Activated B cell treated with CpG ODN at 0.5 μM for 24 hours (primary cell): Measurements from ENCODE around the gene ZNF324B. TPM values are rescaled to one million over a fixed set of nuclear protein-coding genes. Genes with fewer than 3 reads are reported as not detected.

Experiments used
- ATAC-seq: fragments of 200-7000 bp; cut with Tn5 transposase; one replicate; pipeline ENCODE4 v1.10.0; 2021; ENCODE audit warnings: low read depth, mild to moderate bottlenecking, moderate library complexity
- CTCF ChIA-PET: fragments of 350-600 bp; sonication (Branson Sonifier 250); formaldehyde crosslinking; loops from one replicate; lab custom pipeline; 2021; ENCODE audit warnings: antibody characterized with exemption; lab: Charles Lee
- POLR2A ChIA-PET: fragments of 350-600 bp; sonication (Branson Sonifier 250); formaldehyde crosslinking; loops from one replicate; lab custom pipeline; 2021; ENCODE audit warnings: antibody characterized with exemption; lab: Charles Lee
- DNase-seq: peaks from one replicate; pipeline ENCODE4 v3.0.0; 2022
- H3K27ac Mint-ChIP-seq: one replicate; pipeline ENCODE4 v1.8.0; 2020; ENCODE audit warnings: mixed read lengths
- H3K27me3 Mint-ChIP-seq: one replicate; pipeline ENCODE4 v1.8.0; 2021; ENCODE audit warnings: mixed read lengths
- H3K36me3 Mint-ChIP-seq: one replicate; pipeline ENCODE4 v1.8.0; 2021; ENCODE audit warnings: low read depth, mixed read lengths
- H3K4me1 Mint-ChIP-seq: one replicate; pipeline ENCODE4 v1.8.0; 2021; ENCODE audit warnings: mixed read lengths
- H3K4me3 Mint-ChIP-seq: one replicate; pipeline ENCODE4 v1.8.0; 2020; ENCODE audit warnings: mild to moderate bottlenecking, mixed read lengths
- H3K9me3 Mint-ChIP-seq: one replicate; pipeline ENCODE4 v1.8.0; 2020; ENCODE audit warnings: mixed read lengths
- CTCF ChIP-seq: fragments of 200-600 bp; IDR thresholded peaks from one replicate; pipeline ENCODE4 v1.8.0; 2022; ENCODE audit warnings: antibody characterized with exemption, mild to moderate bottlenecking
- intact Hi-C: fragments of 100-400 bp; cut with micrococcal nuclease; formaldehyde crosslinking; loops from one replicate; pipeline ENCODE4 v1.15.1; 2024
- total RNA-seq: library from RNA; stranded (reverse); gene quantifications from 2 replicates; pipeline ENCODE4 v1.2.3, GENCODE V29; 2022

ZNF324B gene
- total RNA-seq, 1 donor from 2014 or later: 11.7 TPM

- no peak for TF ChIP-seq CTCF
- peak overlapping the region; percentile 78 for H3K27ac Mint-ChIP-seq
- H3K4me1 Mint-ChIP-seq: peaks cover 20% of the 10 kb centered on the region
- H3K9me3 Mint-ChIP-seq: no peaks in the 10 kb centered on the region
- H3K36me3 Mint-ChIP-seq: peaks cover 20% of the 10 kb centered on the region
- no peak for ATAC-seq
- H3K27me3 Mint-ChIP-seq: no peaks in the 10 kb centered on the region
- CTCF ChIA-PET: no interaction called here
- DNase-seq: no peak
- POLR2A ChIA-PET: interaction anchor here (2.6 kb wide), 1 partner anchor 42 kb away, joined by 17 read pairs; the partner anchor contains the start of gene ZBTB45
- intact Hi-C loops: loop anchor here (2.0 to 5.0 kb wide), 3 partner anchors 40 to 150 kb away; partner anchors contain the start of genes ZBTB45, ZNF837 and ZSCAN22
- H3K4me3 Mint-ChIP-seq: peak overlapping the region; percentile 94
Observed at GRCh38 chr19:58477130-58477529, 25.7 kb downstream of the ZNF324B start.

GRCh38 chr19:58477871-58478270, 26.4 kb downstream of the ZNF324B start:
- peaks cover 13% of the 10 kb centered on the region for H3K36me3 Mint-ChIP-seq
- ATAC-seq (no peak), DNase-seq (no peak)
- ChIA-PET POLR2A (no interaction called here), CTCF (no interaction called here)
- H3K27ac Mint-ChIP-seq: no peak overlapping the region
- H3K9me3 Mint-ChIP-seq: no peaks in the 10 kb centered on the region
- H3K27me3 Mint-ChIP-seq: no peaks in the 10 kb centered on the region
- intact Hi-C loops: loop anchor here (2.0 to 5.0 kb wide), 3 partner anchors 39 to 151 kb away; partner anchors contain the start of genes ZBTB45, ZNF837 and ZSCAN22
- H3K4me1 Mint-ChIP-seq: peaks cover 20% of the 10 kb centered on the region
- TF ChIP-seq CTCF: no peak
- no peak overlapping the region for H3K4me3 Mint-ChIP-seq

DNA sequence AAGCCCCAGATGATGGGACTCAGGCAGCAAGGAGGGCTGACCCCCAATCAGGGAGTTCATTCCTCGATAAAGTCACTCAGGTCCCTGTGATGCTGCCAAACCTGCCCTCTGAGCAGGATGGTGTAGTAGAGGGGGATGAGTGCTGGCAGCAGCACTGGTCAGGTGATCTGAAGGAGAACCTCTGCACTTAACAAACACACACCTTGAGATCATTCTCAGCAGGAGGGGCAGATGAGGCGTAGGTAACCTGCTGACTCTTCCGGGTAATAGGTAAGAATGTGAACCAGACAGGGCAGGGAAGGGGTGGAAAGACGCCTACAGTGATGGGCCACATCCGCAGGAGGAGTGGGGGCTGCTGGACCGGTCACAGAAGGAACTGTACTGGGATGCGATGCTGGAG, 27.9 kb downstream of the ZNF324B start:
- H3K9me3 Mint-ChIP-seq: no peaks in the 10 kb centered on the region
- ChIA-PET POLR2A (no interaction called here), CTCF (no interaction called here)
- H3K4me1 Mint-ChIP-seq: peaks cover 19% of the 10 kb centered on the region
- intact Hi-C loops: loop anchor here (5.0 kb wide), 1 partner anchor 38 kb away; the partner anchor contains the start of gene ZBTB45
- no peak overlapping the region for H3K27ac Mint-ChIP-seq
- no peak overlapping the region for H3K4me3 Mint-ChIP-seq
- TF ChIP-seq CTCF: no peak
- ATAC-seq (no peak), DNase-seq (no peak)
- H3K27me3 Mint-ChIP-seq: no peaks in the 10 kb centered on the region
- H3K36me3 Mint-ChIP-seq: peaks cover 13% of the 10 kb centered on the region

- Mint-ChIP-seq H3K27me3 (no peaks in the 10 kb centered on the region), H3K36me3 (peaks cover 13% of the 10 kb centered on the region), H3K4me1 (peaks cover 14% of the 10 kb centered on the region), H3K9me3 (no peaks in the 10 kb centered on the region), H3K4me3 (no peak overlapping the region), H3K27ac (no peak overlapping the region)
- TF ChIP-seq CTCF: no peak
- DNase-seq (no peak), ATAC-seq (no peak)
- intact Hi-C loops: loop anchor here (5.0 kb wide), 1 partner anchor 37 kb away; the partner anchor contains the start of gene ZBTB45
- ChIA-PET CTCF (no interaction called here), POLR2A (no interaction called here)
Observed at GRCh38 chr19:58479736-58480480, 28.5 kb downstream of the ZNF324B start.

- TF ChIP-seq CTCF: no peak
- ATAC-seq (no peak), DNase-seq (no peak)
- no peaks in the 10 kb centered on the region for H3K27me3 Mint-ChIP-seq
- intact Hi-C loops: no loop called here
- H3K4me1 Mint-ChIP-seq: peaks cover 9% of the 10 kb centered on the region
- CTCF ChIA-PET: no interaction called here
- H3K9me3 Mint-ChIP-seq: no peaks in the 10 kb centered on the region
- no peak overlapping the region for H3K27ac Mint-ChIP-seq
- H3K36me3 Mint-ChIP-seq: peaks cover 13% of the 10 kb centered on the region
- POLR2A ChIA-PET: no interaction called here
- H3K4me3 Mint-ChIP-seq: no peak overlapping the region
Observed at GRCh38 chr19:58480481-58480830, 29.0 kb downstream of the ZNF324B start.
